Measurements from ENCODE around the gene PRSS12.

GRCh38 chr4:118260309-118260708 lies 92.5 kb downstream of the PRSS12 start:
- TF ChIP-seq CTCF (IDR thresholded peaks at IDR 0.05) (no peak), POLR2A (IDR thresholded peaks at IDR 0.05) (no peak)
